GM19328 (cell line): ENCODE data around the gene BID.

Source experiments
- ATAC-seq: cut with Tn5 transposase; IDR thresholded peaks from one replicate; pipeline ENCODE4 v1.9.1; 2021; ENCODE audit warnings: mild to moderate bottlenecking, moderate library complexity; ENCODE audit not compliant: unreplicated experiment

The BID gene

DNA sequence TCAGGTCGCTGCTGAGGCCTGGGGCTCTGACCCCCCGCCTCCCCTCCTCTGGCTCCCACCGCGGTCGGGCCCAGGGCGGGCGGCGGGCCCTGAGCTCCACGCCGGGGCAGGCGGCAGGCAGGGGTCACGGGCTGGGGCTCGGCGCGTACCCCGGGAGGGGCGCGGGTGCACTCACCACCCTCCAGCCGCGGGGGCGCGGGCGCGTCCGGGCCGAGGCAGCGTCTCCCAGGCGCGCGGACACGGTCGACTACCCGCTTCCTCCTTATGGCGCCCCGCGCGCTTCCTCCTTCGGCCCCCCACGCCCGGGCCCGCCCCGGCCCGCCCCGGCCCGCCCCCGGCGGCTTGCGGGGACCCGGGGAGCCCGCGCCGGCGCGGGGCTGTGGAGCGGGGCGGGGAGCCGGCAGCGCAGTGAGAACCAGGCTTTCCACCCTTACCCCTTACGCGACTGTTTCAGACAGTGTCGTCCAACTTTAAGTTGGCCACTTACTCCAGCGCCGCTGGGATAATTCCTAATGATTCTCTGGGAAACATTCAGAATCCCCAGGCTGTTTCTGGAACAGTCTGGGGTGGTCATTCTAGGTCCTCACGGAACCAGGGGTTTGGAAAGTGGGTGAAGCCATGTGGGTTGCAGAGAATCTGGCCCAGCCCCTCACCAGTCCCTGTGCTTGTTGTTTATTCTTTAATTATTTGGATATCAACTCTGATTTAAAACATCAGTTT is at the start of gene BID:
Gene BID (minus strand): TSS at position 264 of the 720 bp plus-strand sequence. CDS start 24,353 bp downstream, outside the sequence.
- no peak for ATAC-seq

DNA sequence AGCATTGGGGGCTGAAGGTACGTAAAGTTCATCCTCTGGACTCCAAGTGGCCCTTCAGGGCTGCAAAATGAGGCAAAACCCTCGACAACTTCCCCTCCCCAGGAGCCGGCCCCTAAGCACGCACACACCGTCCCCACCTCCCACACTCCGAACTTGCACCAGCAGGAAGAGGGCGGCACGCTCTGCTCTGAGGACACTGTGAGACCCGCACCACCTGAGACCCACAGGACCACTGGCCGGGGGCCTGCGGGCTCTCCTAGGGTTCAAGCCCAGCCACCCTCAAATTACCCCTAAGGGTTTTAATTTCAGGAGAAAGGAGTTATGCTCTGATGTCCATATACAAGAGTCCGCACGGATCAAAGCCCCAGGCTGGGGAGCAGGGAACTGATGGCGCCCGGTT is 49.7 kb upstream of the BID start:
- ATAC-seq: no peak

DNA sequence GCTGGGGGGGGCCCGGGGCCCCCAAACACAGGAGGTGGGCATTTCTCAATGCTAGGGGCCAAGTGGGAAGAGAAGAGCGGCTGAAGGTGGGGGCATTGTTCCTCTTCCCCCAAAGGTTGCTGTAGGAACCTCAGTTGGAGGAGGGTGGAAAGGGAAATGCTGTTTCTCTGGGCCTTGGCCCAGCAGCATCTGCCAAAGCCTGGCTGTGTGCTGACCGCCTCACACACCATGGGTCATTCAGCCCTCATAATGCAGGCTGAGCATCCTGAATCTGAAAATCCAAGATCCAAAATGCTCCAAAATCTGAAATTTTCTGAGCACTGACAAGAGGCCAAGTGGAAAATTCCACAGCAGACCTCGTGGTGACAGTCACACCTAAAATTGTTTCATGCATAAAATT is 49.0 kb upstream of the BID start:
- no peak for ATAC-seq

DNA sequence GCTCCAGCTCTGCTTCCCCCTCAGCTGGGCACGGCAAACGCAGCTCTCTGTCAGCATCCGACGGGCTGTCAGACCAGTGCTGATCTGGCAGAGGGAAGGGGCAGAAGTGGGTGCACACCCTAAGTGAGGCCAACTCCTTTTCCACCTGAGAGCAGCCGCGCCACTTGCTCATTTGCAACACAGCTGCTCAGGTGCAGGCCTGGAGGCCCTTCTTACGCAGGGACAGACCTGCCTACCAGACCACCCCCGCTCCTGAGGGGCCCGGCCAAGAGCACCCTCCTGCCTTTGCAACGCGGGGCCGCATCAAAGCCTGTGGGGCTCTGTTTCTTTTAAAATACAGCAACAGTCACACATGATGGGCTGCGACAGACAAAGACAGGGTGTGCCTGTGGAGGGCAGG is 47.8 kb upstream of the BID start:
- no peak for ATAC-seq

DNA sequence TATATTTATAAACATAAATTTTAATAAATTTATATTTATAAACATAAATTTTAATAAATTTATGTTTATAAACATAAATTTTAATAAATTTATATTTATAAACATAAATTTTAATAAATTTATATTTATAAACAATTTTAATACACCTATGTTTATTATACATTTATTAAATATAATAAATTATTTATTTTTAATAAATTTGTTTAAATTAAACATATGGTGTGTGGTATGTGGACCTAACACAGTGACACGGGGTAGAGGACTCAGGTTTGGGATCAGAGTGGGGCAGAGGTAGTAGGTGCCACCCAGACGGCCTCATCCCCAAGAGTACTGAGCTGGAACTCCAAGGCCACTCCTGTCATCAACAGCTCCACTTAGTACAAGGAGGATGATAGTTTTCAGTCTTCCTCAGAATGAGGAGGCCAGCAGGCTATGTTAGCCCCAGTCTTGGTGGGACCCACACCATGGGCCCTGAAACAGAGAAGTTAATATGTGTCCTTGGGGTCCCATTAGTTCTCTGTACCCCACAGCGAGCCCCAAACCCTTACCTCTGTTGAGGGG is 46.7 kb upstream of the BID start:
- no peak for ATAC-seq

DNA sequence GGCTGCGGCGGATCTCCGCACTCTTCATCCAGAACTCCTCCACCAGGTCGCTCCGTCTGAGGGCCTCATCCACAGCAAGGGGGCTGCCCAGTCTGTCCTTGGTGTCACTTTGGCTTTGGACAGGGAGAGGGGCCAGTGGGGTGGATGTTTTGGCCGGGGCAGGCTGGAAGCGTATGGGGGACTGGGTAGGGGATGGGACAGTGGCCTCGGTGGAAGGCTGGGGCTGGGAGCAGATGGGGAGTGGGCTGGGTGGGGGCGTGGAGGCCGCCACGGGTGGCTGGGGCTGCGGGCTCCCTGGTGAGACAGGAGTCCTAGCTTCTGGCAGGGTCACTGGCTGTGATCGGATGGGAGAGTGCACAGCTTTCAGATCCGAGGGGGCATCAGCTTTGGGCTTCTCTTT is 44.4 kb upstream of the BID start:
- ATAC-seq: no peak

DNA sequence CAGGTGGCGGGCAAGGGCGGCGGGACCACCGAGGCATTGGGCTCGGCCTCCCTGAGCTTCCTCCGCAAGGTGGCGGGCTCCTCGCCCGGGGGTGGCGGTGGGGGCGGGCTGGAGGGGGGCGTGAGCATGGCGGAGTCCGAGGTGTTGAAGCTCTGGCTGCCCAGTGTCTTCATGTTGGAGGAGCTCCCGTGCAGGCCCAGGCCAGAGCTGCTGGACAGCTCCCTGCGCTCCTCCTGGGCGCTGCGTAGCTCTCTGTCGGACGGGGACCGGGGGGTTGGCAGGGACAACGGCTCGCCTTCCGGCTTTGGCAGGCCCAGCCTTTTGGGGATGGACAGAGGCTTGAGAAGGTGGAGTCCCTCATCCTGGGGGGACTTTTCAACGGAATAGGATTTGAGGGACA is 43.9 kb upstream of the BID start:
- no peak for ATAC-seq

DNA sequence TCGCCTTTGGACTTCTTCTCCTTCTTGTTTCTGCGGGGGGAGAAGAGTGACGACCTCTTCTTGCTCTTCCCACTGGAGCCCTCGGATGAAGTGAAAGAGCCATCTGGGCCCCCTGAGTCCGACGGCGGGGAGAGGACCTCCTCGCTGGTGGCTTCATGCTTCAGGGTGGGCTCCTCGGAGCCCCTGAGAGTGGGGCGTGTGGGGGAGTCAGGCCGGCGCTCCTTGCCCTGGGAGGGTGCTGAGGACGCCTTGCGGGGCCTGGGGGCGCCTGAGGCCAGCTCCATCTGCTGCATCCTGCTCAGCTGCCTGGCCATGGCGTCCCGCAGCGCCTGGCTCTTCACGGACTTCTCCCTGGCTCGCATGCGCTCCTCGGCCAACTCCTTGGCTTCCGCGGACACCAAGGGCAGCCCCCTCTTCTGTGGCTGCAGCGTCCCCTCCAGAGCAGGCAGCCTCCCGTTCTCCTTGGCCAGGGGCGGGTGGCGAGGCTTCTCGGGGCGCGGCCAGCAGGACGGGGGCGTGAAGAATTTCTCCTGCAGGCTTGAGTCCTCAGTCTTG is 43.3 kb upstream of the BID start:
- ATAC-seq: no peak

DNA sequence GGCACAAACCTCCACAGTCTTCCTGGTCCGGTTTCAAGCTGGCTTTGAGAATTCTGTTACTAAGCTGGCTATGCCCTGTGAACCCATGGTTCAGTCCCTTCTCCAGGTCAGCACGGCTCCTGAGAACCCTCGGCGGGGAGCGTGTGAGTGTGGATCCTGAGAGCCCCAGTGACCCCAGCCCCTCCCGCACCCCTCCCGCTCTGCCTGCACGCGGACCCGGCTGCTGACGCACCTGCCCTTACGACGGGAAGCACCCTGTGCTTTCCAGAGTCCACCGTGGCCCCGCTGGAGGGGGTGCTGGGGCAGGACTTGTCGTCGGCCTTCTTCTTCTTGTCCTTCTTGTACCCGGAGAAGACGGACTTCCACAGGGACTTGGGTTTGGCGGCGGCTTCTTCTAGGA is 42.8 kb upstream of the BID start:
- ATAC-seq: no peak

DNA sequence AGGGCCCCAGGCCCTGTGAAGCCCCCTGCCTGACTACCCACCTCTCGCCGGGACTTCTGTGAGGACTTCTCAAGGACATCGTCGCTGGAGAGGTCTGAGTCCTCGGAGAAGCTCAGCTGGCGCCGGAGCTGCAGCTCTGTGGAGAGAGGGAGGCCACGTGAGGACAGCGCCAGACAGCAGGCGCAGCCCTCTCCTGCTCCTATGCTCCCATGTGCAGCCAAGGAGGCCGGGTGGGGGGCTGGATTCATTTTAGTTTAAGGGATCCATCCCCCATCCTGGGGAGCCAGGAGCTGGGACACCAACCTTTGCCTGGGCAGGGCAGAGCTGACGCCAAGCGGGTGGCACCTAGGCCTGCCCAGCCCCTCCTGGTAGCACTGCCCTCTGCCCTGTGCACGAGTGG is 42.4 kb upstream of the BID start:
- ATAC-seq: no peak

DNA sequence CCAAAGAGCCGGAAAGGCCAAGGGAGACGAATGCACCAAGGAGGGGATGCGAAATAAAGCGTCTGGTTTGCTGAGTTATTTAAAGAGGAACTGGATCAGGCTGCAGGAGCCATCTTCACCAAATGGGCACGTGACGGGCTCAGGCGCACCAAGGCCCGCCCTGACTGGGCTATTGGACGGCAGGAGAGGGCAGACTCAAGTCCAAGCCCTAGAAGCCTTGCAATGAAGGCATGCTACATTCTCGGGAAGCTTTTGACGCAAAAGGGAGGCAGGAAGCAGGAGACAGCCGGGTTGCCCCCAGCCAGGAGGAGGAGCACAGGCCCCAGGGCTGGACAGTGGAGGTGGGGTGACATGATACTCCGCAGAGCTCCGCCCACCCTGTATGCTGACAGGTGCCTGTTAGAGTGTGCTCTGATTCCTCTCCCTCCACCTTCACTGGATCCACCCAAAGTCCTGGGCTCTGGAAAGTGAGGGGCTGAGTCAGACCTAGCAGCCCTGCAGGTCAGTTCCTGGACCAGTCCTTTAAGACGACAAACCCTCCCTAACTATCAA is 41.5 kb upstream of the BID start:
- ATAC-seq: no peak

DNA sequence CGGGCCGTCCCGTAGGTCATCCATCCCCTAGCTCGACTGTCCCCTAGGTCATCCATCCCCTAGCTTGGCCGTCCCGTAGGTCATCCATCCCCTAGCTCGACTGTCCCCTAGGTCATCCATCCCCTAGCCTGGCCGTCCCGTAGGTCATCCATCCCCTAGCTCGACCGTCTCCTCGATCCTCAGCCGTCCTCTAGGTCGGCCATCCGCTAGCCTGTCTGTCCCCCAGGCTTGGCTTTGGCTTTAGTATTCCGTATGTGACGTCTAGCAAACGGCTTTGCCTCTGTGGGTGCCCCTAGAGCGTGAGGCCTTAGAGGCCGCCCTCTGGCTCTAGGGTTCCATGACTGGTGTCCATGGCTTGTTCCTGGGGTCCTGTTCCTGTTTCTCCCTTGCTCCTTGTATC is 40.6 kb upstream of the BID start:
- ATAC-seq: no peak

DNA sequence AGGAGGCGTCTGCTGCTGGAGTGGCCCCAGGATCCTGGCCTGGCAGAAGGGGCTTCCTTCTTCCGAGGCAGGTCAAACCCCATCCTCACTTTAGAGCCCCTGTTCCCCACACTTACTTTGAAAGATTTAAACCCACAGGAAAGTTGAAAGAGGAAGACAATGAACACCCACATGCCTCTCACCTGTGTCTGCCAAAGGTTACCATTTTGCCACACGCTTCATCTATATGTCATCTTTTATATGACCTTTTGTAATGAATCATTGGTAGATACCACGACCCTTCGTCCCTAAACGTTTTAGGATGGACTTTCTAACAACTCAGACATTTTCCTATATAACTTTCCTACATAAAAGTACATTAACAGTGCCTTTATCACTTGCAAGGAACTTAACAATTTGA is 39.8 kb upstream of the BID start:
- ATAC-seq: no peak

DNA sequence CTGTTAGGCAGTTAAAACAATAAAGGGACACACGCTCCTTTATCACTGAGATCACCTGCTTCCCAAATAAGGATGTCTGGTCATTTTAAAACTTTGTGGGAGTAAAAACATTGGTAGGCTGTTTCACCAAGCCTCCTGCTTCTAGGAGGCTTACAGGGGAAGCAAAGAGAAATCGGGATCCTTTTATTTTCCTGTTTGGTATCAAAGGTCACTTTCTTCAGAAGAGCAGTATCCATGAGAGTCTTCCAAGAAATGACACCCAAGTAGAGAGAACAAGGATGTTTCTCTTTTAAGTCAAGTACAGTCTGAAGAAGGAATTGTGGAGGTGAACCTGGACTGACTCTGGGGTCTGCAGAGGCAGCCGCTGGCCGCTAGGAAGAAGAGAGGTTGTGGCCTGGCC is 36.9 kb upstream of the BID start:
- ATAC-seq: no peak

DNA sequence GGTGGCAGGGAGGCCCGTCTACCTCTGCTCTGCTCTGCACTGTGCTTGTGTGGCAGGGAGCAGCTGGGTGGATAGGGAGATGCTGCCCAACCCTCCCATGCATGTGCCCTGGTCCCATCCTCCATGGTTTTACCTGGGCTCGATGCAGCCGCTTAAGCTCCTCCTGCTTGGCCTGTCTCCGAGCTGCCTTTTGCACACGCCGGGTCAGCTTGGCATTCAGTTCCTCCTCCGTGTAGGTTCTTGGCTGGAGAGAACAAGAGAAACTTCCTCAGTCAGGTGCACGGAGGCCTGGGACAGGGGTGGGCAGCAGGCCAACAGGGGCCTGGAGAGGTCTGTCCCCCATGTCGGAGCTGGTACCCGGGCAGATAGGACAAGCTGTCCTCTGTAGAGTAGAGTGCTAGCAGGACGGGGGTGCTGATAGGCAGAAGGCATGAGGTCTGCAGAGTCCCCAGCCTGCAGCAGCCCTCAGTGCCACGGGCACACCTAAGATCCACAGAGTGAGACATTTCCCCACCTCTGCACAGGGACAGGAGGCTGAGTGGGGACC is 36.4 kb upstream of the BID start:
- ATAC-seq: no peak

DNA sequence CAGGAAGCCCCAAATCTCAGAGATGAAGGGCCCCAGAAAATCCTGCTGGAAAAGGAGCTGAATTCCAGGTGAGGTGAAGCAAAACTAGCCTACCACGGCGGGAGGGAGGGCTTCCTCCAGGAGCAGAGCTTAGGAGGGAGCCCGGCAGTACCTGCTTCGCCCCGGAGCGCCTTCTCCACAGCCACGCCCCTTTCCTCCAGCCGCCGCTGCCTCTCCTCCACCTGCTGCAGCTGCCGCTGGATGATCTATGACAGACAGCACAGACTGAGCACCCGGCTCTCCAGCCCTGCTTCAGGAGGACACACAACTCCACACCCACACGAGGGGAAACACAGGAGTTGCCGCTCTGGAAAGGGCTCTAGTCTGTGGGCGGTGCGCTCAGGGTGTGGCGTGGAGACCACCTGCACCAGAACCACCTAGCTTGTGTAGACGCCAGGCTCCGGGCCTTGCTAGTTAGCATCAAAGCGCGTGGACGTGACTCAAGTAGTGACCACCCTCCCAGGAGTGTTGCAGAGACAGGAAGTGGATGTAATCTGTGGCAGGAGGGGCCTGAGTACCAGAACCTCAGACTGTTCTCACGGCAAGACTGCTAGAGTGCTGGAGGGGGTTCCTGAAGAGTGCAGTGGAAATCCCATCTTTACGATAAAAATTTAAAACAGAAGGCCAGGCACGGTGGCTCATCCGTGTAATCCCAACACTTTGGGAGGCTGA is 34.6 kb upstream of the BID start:
- no peak for ATAC-seq

DNA sequence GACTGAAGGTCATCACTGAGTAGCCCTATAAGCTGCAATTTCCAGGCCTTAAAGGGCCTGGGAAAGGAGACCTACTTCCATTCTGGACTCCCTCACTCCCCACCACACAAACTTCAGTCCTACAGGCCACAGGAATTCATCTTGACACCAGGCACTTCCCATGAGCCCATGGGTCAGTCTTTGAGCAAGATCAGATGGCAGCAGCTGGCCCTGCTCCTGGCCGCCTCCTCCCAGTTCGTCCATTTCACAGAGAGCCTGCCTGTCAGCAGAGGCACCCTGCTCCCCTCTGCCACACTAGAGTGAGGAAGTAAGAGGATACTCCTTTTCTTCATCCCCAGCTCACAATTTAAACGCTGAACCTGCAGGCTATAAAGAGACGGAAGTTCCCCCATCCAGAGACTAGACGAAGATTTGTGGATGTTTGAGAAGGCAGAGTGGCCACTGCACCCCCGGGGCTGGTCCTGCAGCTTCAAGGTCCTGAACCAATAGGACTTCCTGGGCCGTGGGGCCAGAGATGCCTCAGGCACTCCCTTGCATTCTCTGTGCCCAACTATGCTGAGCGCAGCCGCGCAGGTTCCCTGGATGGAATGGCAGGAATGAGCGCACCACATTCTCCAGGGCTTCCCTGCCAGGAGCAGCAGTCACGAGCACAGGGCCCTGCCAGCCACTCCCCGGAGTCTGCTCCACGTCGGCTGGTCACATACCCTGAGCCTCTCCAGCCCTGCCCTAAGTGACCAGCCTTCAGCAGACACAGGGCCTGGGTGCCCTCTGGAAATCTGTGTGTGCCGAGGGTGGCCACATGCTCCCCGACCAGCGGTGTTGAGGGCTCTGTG is 33.5 kb upstream of the BID start:
- no peak for ATAC-seq

DNA sequence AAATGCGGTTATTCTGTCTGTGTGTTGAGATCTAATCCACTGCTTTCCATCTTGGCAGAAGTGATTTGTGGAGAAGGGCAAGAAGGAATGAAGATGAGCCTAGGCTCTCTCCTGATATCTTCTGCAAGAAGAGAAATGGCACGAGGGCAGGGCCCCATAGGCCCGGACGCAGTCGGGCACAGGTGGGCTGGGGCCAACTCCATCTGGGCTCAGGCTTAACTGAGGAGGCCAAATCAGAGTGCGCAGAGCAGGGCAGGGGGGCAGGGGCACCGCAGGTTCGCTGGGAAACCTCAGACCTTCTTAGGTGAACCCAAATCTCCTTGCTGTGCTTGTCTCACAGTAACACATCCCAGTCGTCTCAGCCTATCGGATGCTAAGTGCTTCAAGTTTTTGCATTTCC is 32.8 kb upstream of the BID start:
- ATAC-seq: no peak

DNA sequence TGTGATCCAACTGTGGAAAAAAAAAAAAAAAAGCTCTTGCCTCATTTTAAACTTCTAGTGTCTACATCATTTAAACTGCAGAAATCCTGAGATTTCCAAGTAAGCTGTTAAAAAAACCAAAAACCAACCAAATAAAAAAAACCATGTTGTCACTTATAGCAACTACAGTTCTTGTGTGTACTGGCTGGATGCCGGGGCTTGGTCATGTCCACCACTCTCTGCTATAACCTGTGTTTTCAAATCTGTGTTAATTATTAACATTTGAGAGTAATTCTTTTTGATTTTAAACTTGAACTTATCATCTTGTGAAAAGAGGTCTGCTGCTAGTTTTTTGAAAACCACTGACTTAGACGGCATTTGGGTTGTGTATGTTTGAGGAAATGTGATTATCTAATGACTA is 32.2 kb upstream of the BID start:
- no peak for ATAC-seq

DNA sequence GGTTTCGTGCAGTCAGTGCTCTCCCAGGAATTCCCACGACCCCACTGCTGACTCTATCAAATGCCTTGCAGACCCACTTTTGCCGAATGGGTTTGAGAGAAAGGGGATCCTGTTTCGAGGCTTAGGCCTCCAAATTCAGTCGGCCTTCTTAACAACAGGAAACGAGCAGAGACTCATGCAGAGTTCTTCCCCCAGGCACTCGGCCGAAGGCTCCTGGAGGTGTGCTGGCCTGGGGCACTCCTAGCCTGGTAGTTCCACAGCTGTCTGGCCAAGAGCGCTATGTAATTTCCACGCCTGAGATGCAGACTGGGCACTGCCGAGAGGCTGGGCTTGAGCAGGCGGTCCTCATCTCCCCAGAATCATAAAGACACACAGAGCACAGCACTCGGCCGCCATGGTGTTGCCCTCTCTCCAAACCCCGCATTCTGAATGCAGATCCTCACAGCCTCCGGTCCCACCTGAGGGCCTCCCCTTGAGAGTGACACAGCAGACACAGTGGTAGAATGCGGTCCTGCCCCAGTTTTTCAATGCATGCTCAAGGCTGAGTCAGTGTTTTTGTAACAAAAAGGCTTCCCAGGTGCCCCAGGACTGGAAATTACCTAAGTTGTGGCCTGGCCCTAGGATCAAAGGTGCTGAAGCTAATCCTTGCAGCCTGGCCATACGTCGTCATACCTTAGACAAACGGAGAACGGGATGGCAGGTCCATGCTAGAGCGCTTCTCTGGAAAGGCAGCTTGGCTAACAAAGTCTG is 30.2 kb upstream of the BID start:
- ATAC-seq: no peak
